NB4 (cell line): ENCODE data around the gene JPT1.

ENCODE experiments used
- DNase-seq: peaks from one replicate; pipeline ENCODE4 v3.0.0; 2010; ENCODE audit warnings: low read depth
- H3K4me3 ChIP-seq: one replicate; pipeline ENCODE4 v1.5.1; 2011; ENCODE audit warnings: mild to moderate bottlenecking, low read depth, low read length, moderate library complexity
- MAX ChIP-seq: IDR thresholded peaks from 2 replicates; pipeline ENCODE4 v1.6.1; 2011; ENCODE audit warnings: low read depth, low read length
- MYC ChIP-seq: IDR thresholded peaks from 2 replicates; pipeline ENCODE4 v1.6.1; 2011; ENCODE audit warnings: low read depth, low read length
- POLR2A ChIP-seq: IDR thresholded peaks from 2 replicates; pipeline ENCODE4 v1.6.1; 2011; ENCODE audit warnings: mild to moderate bottlenecking; ENCODE audit not compliant: insufficient read length; ENCODE audit errors: extremely low read depth
- TF ChIP-seq, protein P1 (sequence below): IDR thresholded peaks from one replicate; pipeline ENCODE4 v1.5.1; 2012; ENCODE audit warnings: low read depth, low read length

Gene JPT1

DNA sequence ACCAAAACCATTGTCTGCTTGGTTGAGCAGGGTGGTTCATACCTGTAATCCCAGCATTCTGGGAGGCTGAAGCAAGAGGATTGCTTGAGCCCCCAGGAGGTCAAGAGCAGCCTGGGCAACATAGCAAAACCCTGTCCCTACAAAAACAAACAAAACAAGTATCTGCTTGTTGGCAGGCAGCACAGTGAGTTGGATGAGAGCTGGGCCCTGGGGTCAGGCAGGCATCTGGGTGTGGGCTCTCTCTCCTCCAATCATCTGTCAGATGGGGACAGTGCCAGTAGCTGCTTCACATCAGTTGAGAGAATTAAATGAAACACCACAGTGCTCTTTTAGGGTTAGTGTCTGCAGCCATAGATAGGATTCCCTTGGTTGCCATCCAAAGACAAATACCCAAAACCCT lies 38.8 kb downstream of the JPT1 start:
- no peak for DNase-seq
- TF ChIP-seq MAX (no peak), POLR2A (no peak), MYC (no peak)
- TF ChIP-seq, protein P1, sequence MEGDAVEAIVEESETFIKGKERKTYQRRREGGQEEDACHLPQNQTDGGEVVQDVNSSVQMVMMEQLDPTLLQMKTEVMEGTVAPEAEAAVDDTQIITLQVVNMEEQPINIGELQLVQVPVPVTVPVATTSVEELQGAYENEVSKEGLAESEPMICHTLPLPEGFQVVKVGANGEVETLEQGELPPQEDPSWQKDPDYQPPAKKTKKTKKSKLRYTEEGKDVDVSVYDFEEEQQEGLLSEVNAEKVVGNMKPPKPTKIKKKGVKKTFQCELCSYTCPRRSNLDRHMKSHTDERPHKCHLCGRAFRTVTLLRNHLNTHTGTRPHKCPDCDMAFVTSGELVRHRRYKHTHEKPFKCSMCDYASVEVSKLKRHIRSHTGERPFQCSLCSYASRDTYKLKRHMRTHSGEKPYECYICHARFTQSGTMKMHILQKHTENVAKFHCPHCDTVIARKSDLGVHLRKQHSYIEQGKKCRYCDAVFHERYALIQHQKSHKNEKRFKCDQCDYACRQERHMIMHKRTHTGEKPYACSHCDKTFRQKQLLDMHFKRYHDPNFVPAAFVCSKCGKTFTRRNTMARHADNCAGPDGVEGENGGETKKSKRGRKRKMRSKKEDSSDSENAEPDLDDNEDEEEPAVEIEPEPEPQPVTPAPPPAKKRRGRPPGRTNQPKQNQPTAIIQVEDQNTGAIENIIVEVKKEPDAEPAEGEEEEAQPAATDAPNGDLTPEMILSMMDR = no peak
- no peak overlapping the region for H3K4me3 ChIP-seq

GRCh38 chr17:75114552-75115314 lies 39.6 kb downstream of the JPT1 start:
- peak overlapping the region; percentile 56 for H3K4me3 ChIP-seq
- DNase-seq = no peak
- TF ChIP-seq MYC = no peak

- peak overlapping the region; percentile 56 for H3K4me3 ChIP-seq
- TF ChIP-seq MAX (peak; percentile 48; the same call in 1 of the 2 replicates), MYC (no peak), POLR2A (no peak)
- TF ChIP-seq, protein P1 = peak; percentile 87
- DNase-seq = peak; percentile 93
Observed at GRCh38 chr17:75113798-75114551, 40.3 kb downstream of the JPT1 start.

DNA sequence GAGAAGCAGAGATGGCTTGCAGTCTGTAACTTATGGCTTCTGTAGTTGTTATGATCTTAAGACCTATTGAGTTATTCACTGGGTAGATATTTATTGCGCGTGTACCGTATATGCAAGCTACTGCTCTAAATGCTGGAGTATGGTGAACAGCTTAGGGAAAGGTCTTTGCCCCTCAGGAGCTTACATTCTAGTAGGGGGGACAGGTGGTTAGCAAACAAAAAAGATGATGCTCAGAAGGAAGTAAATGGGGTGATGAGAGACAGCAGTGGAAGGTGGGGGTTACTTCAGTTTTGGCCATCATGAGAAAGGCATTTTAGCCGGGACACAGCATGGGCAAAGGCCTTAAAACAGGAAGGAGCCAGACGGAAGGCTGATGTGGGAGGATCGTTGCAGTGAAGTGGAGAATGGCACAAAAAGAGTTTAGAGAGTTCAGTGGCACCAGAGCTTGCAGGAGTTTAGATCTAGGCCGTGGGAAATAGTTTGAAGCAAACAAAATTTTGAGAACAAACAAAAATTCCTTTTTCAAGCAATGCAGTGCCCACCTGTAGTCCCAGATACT lies 42.5 kb downstream of the JPT1 start:
- TF ChIP-seq MAX = no peak
- TF ChIP-seq, protein P1 = no peak
- no peak for TF ChIP-seq POLR2A
- no peak for TF ChIP-seq MYC
- H3K4me3 ChIP-seq = no peak overlapping the region
- no peak for DNase-seq

DNA sequence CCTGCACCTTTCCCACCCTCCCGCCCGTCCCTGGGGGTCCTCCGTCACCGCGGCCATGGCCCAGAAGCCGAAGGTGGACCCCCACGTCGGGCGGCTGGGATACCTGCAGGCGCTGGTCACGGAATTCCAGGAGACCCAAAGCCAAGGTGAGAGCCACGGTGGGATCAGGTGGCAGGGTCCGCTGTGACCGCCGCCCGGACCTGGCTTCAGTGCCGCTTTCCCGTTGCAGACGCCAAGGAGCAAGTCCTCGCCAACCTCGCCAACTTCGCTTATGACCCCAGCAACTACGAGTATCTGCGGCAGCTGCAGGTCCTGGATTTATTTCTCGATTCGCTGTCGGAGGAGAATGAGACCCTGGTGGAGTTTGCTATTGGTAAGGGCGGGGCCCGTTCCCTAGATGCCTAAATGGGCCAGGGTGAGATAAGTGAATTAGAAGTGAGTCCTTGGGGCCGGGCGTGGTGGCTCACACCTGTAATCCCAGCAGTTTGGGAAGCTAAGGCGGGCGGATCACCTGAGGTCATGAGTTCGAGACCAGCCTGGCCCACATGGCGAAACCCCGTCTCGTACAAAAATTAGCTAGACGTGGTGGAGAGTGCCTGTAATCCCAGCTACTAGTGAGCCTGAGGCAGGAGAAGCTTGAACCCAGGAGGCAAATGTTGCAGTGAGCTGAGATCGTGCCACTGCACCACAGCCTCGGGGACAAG lies 43.9 kb downstream of the JPT1 start:
- DNase-seq = no peak
- TF ChIP-seq POLR2A = no peak
- no peak for TF ChIP-seq MAX
- TF ChIP-seq MYC = no peak
- TF ChIP-seq, protein P1 = no peak
- peak overlapping the region; percentile 86 for H3K4me3 ChIP-seq
